Measurements from ENCODE around the gene PARVA. TPM values are rescaled to one million over a fixed set of nuclear protein-coding genes. Genes with fewer than 3 reads are reported as not detected.
A peak's percentile ranks its signal among the peaks of the same experiment; 100 is the strongest.

The PARVA gene
- total and polyA plus RNA-seq, 8 donors: 18.8 to 116 (median 43.0) TPM

DNA sequence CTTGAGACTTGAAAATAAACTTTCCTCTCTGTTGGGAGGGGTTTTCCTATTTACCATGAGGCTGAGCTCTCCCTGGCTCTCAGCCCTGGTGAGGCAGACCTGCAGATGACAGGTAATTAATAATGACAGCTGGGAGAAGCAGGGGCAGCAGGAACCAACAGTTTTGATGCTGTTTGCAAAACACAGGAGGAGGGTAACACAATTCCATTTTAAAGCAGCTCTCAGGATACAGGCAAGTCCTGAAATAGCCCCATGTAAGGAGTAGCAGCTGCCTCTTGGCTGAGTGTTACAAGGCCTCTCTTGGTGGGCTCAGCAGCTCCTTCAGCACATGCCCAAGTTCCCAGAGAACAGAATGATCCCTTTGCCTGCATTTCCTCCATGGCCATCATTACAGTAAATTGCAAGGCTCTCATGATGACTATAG, 13.3 kb downstream of the PARVA start:
- Histone ChIP-seq H3K4me1 (peaks cover 32 to 70% (median 51%) of the 10 kb centered on the region in 4 donors), H3K36me3 (peaks cover 0 to 4% (median 0%) of the 10 kb centered on the region in 4 donors), H3K9me3 (no peaks in the 10 kb centered on the region), H3K4me3 (no peak overlapping the region), H3K27ac (peak overlapping the region in 4 of 5 donors; percentile 67 to 97 (median 74)), H3K27me3 (no peaks in the 10 kb centered on the region)
- TF ChIP-seq POLR2A (IDR thresholded peaks at IDR 0.05) (no peak), EP300 (IDR thresholded peaks at IDR 0.05) (peak; percentile 88), POLR2AphosphoS5 (IDR thresholded peaks at IDR 0.05) (peak in 2 of 3 donors; percentile 7 to 23)
- TF ChIP-seq, protein P1, sequence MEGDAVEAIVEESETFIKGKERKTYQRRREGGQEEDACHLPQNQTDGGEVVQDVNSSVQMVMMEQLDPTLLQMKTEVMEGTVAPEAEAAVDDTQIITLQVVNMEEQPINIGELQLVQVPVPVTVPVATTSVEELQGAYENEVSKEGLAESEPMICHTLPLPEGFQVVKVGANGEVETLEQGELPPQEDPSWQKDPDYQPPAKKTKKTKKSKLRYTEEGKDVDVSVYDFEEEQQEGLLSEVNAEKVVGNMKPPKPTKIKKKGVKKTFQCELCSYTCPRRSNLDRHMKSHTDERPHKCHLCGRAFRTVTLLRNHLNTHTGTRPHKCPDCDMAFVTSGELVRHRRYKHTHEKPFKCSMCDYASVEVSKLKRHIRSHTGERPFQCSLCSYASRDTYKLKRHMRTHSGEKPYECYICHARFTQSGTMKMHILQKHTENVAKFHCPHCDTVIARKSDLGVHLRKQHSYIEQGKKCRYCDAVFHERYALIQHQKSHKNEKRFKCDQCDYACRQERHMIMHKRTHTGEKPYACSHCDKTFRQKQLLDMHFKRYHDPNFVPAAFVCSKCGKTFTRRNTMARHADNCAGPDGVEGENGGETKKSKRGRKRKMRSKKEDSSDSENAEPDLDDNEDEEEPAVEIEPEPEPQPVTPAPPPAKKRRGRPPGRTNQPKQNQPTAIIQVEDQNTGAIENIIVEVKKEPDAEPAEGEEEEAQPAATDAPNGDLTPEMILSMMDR (IDR thresholded peaks at IDR 0.05): no peak
- DNase-seq: peak in 1 of 2 donors; percentile 69
- intact Hi-C loops (cut with DNase I; ENCODE audit: low total_unique reads): no loop called here

DNA sequence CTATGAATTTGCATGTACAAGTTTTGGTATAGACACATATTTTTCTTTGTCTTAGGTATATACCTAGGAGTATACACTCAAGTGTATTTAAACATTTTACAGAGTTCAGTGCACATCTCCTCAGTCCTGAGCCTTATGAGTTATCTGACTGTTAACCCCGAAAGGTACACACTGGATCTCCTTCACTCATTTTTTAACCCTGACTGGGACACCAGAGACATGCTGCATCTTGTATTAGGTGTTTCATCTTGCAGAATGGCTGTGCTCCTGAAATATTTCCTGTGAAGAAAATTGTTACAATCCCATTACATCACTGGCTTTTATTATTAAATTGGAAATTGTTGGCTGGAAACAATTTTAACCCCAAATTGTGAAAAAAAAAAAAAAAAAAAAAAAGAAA, 15.3 kb downstream of the PARVA start:
- Histone ChIP-seq H3K4me3 (no peak overlapping the region), H3K4me1 (peaks cover 28 to 69% (median 46%) of the 10 kb centered on the region in 4 donors), H3K27ac (peak overlapping the region in 3 of 5 donors; percentile 72 to 97 (median 77)), H3K9me3 (no peaks in the 10 kb centered on the region), H3K27me3 (no peaks in the 10 kb centered on the region), H3K36me3 (peaks cover 0 to 4% (median 0%) of the 10 kb centered on the region in 4 donors)
- intact Hi-C loops (cut with DNase I; ENCODE audit: low total_unique reads): no loop called here
- WGBS, 5 donors: 91 to 100% (median 93%) methylated on average over 1 of the region's 1 CpG
- DNase-seq: no peak
- TF ChIP-seq, protein P1 (IDR thresholded peaks at IDR 0.05): no peak
- no peak for TF ChIP-seq POLR2A (IDR thresholded peaks at IDR 0.05)
- TF ChIP-seq EP300 (IDR thresholded peaks at IDR 0.05): no peak
- no peak for TF ChIP-seq POLR2AphosphoS5 (IDR thresholded peaks at IDR 0.05)

- H3K27ac ChIP-seq: peak overlapping the region in 3 of 5 donors; percentile 15 to 97 (median 45)
- peaks cover 23 to 67% (median 43%) of the 10 kb centered on the region in 4 donors for H3K4me1 ChIP-seq
Measured at GRCh38 chr11:12393691-12394090, 16.3 kb downstream of the PARVA start.

DNA sequence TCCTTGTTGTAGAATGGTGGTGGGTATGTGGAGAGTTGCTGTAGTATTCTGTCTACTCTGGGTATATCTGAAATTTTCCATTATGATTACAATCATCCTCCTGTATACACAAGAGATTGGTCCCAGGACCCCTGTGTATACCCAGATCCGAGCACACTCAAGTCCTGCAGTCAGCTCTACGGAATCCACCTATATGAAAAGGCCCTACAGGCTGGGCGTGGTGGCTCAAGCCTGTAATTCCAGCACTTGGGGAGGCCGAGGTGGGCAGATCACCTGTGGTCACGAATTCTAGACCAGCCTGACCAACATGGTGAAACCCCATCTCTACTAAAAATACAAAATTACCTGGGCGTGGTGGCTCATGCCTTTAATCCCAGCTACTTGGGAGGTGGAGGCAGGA, 17.2 kb downstream of the PARVA start:
- no peak for DNase-seq
- Histone ChIP-seq H3K4me1 (peaks cover 15 to 67% (median 39%) of the 10 kb centered on the region in 4 donors), H3K36me3 (peaks cover 0 to 4% (median 0%) of the 10 kb centered on the region in 4 donors), H3K27me3 (no peaks in the 10 kb centered on the region), H3K9me3 (no peaks in the 10 kb centered on the region), H3K4me3 (no peak overlapping the region), H3K27ac (peak overlapping the region in 3 of 5 donors; percentile 54 to 97 (median 77))
- intact Hi-C loops (cut with DNase I; ENCODE audit: low total_unique reads): no loop called here
- TF ChIP-seq EP300 (IDR thresholded peaks at IDR 0.05) (no peak), POLR2AphosphoS5 (IDR thresholded peaks at IDR 0.05) (no peak), POLR2A (IDR thresholded peaks at IDR 0.05) (no peak)
- TF ChIP-seq, protein P1 (IDR thresholded peaks at IDR 0.05): no peak
- 81 to 97% (median 93%) methylated on average over 6 of the region's 6 CpGs for WGBS, 5 donors

More at GRCh38 chr11:12393691-12394090, 16.3 kb downstream of the PARVA start:
- Histone ChIP-seq H3K4me3 (no peak overlapping the region), H3K9me3 (no peaks in the 10 kb centered on the region), H3K27me3 (no peaks in the 10 kb centered on the region), H3K36me3 (peaks cover 0 to 4% (median 0%) of the 10 kb centered on the region in 4 donors)
- DNase-seq: no peak
- TF ChIP-seq POLR2A (IDR thresholded peaks at IDR 0.05) (no peak), POLR2AphosphoS5 (IDR thresholded peaks at IDR 0.05) (no peak), EP300 (IDR thresholded peaks at IDR 0.05) (no peak)
- TF ChIP-seq, protein P1 (IDR thresholded peaks at IDR 0.05): no peak
- intact Hi-C loops (cut with DNase I; ENCODE audit: low total_unique reads): no loop called here
- WGBS, 5 donors: 84 to 98% (median 92%) methylated on average over 1 of the region's 1 CpG

All from stomach (tissue), 9 donors.